ENCODE data around the gene SPAG6.

DNA sequence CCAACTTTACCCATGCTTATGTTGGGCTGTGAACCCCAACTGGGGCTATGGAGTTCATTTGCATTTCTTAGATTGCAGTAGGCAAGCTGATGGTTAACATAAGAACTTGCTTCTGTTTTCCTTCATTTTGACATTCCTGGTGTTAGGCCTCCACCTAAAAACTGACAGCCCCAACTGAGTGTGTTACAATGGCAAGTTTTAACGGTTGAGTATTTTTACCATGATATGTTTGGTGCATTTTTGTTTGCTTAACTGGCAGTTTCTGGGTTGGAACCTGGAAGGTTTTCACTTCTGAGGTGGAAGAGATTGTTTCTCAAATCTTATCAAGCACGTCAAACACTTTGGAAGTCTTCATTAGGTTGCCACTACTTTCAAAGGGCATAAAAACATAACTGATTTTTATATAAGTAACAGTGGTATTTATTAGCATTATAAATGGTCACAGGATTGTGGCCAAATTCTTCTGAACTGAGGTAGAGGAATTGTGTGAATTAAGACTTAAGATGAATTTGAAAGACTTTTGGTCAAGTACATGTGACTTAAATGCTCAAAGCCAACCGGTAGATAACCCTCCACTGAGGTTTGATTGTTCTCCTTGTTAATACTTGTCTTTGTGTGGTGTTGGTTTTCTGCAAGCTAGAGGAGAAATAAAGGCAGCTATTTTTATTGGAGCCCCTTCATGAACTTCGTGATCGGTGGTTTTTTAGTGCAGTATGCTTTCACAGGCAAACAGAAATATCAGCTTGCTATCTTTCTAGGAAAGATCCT lies 21.6 kb upstream of the SPAG6 start:
- TF ChIP-seq, protein P1, sequence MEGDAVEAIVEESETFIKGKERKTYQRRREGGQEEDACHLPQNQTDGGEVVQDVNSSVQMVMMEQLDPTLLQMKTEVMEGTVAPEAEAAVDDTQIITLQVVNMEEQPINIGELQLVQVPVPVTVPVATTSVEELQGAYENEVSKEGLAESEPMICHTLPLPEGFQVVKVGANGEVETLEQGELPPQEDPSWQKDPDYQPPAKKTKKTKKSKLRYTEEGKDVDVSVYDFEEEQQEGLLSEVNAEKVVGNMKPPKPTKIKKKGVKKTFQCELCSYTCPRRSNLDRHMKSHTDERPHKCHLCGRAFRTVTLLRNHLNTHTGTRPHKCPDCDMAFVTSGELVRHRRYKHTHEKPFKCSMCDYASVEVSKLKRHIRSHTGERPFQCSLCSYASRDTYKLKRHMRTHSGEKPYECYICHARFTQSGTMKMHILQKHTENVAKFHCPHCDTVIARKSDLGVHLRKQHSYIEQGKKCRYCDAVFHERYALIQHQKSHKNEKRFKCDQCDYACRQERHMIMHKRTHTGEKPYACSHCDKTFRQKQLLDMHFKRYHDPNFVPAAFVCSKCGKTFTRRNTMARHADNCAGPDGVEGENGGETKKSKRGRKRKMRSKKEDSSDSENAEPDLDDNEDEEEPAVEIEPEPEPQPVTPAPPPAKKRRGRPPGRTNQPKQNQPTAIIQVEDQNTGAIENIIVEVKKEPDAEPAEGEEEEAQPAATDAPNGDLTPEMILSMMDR (IDR thresholded peaks at IDR 0.05) = no peak
- TF ChIP-seq EP300 (IDR thresholded peaks at IDR 0.05) (no peak), POLR2A (IDR thresholded peaks at IDR 0.05; ENCODE audit: low read depth) (no peak), POLR2AphosphoS5 (IDR thresholded peaks at IDR 0.05) (no peak)
